CD4-positive, alpha-beta T cell treated with Interleukin-6 at 100 ng/mL for 8 hours (primary cell): ENCODE results near the gene CACNA1D.
"Not testable (repeated sequence)": the region's sequence is repeated elsewhere in the genome, so short reads cannot be mapped to it uniquely, and the experiment has no call there.

Experiments used
- DNase-seq: peaks from one replicate; pipeline ENCODE4 v3.0.0-alpha.2; 2020; ENCODE audit warnings: mixed read lengths, low spot score

CACNA1D gene

DNA sequence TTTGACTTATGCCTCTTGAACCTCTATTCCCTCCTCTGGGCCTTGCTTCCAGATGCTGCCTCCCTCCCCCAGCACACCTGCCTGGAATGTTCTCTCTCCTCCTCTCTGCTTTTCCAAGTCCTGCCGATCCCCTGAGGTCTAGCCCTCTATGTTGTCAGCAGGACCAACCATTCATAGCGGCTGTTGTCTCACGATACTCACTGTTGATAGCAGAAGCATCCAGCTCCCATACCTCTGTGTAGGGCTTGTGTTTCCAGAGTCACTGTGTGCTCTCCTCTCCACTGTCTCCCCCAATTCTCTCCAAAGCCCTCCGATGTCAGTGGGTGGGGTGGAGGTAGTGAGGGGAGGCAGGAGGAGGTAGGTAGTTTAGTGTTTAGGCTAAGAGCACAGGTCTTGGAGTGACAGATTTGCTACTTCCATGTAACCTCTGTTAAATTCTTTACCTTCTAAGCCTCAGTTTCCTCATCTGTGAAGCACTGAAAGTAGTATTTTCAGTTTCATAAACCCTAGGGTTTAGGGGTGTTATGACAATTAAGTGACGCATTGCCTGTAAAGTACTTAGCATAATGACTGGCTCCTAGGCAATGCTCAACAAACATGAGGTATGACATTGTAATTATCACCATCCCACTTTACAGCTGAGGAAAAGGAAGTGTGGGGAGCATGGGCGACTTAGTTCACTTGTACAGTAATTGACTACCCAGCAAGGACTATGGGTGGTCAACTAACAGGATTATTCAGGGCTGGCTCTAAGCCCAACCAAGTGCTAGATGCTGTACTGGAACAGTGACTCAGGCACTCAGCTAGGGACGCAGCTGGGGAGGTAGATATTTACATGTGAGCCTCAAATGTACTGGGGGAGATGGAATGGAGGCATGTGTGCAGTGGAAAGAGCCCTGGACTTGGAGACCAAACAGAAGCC, 122.8 kb downstream of the CACNA1D start:
- no peak for DNase-seq

DNA sequence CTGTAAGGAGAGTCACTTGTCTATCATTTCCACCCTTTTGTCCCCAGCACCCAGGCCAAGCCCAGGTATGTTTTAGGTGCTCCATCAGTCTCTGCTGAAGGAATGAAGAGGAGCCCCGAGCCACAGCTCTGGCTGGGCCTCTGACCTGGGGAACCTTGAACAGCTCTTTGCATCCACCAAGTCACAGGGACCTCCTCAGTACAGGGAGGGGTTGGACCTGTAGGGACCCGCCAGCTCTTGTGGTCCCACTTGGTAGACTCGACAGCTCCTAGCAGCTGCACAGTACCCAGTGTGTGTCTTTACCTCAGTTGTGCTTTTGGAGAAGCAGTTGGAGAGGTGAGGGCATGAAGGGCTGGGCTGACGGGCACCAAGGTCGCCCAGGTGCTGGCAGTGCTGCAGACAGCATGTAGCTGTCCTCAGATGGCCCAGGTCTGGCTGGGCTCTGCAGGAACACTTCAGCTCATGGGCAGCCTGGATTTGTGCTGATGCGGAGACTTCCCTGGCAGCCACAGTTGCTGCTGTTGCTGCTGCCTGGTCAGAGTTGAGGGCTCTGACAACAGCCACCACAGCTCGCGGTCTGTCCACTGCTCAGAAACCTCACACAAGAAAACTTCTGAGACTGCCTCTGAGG, 123.6 kb downstream of the CACNA1D start:
- DNase-seq = no peak

DNA sequence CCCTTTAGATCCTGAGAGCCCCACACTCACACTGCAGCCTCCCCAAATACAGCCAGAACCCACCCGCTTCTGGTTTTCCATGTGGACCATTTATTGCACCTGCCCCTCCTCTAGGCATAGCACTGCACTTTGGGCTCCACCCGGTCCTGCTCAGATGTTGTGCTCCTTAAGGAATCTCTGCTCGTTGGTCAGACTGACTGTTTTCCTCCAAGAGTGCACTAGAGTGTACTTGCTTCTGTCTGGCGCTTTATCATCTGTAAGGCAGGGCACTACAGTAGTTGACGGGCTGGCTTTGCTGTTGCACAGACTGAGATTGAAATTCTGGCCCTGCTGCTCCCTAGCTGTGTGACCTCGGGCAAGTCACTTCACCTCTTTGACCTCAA, 124.1 kb downstream of the CACNA1D start:
- DNase-seq = no peak

DNA sequence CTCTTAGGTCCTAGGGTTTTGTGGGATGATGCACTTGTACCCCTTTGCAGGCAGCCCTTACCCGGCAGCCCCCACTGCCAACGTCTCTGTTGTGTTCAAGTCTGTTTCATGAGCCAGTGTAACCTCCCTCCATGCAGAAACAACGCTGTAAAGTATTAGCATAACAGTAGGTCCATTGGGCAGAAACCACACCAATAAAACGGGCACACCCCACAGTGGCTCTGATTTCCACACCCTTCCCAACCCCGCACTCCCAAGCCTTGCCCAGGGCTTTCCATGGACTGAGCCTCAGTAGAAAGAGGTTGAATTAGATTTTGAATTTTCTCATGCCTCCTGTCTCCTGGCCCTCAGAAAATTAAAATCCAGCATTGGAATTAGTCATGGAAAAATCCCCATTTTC, 124.5 kb downstream of the CACNA1D start:
- no peak for DNase-seq

DNA sequence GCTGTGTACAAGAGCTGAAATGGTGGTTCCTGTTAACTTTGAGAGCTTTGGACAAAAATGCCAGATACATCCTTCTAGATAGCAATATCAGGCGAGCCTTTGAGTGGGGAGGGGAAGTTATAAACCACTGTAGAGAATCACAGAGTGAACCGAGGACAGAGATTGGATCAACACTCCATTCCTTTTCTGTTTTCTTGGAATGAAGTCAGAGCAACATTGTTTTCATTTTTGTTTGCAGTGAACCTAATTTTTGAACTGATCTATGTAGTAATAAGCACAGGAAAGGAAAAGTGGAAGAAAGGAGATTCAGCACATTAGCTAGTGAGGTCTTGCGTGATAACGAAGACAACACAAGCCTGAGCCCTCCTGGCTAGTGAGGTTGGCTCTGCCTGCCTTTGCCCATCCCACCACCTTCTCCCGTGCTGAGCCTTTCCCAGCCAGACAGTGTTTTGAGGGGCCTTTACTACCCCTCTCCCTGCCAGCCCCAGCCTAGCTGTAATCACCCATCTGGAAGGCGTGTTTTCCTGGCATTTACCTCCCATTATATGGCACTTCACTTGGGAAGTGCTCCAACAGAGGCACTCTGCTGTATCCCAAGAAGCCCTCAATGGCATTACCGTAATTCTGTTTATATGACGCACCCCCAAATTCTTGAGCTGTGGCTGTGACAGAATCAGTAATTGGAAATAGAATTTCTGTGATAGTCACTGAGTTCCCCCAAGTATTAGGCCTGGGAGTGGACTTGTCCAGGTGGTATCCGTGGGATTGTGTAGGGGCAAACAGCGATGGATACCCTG, 129.8 kb downstream of the CACNA1D start:
- DNase-seq = no peak

DNA sequence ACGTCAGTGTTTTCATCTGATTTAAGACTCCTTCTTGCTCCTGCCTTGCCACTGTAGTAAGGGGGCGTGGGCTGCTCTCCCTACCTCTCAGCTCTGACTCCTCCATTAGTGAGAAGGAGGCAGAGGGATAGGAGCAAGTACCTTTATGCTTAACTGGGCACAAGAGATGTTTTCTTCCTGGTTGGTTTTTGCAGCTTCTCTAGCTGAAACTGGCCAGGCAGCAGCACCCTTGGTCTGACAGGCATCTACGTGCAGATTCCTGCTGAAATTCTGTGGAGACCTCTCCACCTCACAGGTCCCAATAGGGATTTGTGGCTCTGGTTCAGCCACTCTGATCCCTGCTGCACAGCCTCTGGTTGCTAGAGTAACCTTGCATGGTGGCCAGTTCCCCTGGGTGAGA, 132.5 kb downstream of the CACNA1D start:
- no peak for DNase-seq

DNA sequence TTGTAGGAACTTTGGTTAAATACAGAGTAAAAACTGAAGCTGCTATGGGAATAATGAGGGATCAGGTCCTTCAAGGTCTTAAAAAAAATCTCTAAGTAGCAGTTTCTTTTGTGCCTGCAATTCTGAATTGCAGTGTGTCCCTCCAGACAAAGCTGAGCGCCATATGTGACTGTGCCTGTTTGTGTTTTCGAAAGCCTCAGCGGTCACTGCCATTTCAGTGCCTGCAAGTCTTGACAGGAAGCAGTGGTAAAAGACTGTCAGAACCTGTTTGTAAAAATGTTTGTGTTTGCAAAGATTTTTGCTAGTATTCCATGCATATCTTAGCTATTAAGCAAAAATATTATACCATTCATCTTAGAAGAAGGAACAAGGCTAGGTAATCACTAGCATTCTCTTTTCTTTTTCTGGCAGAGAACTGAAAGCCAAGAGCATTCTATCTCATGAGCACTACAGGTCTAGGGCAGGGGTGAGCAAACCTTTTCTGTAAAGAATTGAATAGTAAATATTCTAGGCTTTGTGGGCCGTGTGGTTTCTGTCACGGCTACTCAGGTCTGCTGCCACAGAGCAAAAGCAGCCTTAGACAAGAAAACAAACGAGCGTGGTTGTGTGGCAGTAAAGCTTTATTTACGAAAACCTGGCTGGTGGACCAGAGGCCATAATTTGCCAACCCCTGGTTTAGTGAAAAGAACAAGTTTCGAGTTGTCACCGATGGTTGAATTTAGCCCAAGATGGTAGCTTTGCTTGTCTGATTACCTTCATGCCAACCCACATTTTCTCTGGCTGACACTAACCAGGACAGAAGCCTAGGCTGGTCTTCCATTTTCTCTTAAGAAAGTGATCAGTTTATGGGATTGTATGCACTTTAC, 134.4 kb downstream of the CACNA1D start:
- DNase-seq = no peak

DNA sequence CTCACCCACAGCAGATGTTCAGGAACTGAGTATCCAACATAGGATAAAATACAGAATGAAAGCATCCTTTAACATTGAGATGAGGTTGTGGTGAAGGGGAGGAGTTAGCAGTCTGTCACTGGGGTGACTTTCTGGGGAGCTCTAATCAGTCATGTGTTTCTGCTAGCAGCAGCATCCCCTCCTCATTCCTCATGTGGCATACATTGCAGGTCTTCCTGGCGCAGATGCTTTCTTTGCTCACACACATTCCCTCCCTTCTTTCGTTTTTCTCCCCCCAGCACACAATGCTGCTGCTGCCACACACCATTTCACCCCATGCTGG, 135.0 kb downstream of the CACNA1D start:
- DNase-seq = no peak

DNA sequence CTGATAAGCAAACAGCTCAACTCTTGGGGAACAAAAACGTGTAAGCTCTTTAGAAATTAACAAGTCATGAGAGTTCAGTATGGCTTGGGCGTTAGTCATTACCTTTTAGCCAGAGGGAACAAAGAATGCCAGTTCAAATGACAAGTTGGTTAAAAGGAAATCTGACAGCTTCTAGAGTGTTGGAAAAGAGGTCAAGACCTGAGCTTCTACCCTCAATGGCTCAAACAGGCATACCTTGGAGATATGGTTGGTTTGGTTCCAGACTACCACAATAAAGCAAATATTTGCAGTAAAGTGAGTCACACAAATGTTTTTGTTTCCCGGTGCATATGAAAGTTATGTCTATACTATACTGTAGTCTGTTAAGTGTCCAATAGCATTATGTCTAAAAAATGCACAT, 136.1 kb downstream of the CACNA1D start:
- no peak for DNase-seq

DNA sequence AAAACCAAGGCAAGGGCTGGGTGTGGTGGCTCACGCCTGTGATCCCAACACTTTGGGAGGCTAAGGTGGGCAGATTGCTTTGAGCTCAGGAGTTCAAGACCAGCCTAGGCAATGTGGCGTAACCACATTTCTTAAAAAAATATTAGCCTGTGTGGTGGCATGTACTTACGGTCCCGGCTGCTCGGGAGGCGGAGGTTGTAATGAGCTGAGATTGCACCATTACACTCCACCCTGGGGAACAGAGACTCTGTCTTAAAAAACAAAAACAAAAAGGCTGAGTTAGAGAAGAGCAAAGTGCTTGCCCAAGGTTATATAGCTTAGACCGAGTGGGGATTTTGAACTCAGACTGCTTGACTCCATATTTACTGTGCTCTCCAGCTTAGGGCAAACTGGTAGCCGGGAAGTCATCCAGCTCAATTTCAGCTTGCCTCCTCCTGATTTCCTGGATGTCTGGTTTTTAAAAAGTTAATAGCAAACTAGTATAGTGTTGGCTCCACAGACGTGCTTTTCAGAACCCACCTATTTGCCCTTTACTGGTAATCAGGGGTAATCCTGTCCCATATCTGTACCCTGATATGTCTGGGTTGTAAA, 138.9 kb downstream of the CACNA1D start:
- no peak for DNase-seq

DNA sequence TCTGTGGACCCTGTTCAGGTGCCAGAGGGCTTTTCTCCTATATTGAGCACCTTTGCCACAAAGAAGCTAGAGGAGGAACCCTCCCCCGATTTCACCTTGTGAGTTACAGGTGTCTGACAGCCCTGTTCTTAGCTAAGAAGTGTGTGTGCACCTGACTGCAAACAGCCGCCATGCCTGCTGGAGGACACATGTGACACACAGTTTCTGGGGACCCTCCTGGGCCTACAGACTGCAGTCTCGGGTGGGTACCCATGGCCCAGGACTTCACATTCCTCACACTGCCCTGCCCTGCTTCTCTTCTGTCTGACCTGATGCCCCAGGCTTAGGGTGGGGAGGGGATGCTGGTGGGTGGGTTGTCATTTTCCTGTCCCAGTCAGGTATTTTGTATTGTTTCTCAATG, 140.6 kb downstream of the CACNA1D start:
- no peak for DNase-seq

DNA sequence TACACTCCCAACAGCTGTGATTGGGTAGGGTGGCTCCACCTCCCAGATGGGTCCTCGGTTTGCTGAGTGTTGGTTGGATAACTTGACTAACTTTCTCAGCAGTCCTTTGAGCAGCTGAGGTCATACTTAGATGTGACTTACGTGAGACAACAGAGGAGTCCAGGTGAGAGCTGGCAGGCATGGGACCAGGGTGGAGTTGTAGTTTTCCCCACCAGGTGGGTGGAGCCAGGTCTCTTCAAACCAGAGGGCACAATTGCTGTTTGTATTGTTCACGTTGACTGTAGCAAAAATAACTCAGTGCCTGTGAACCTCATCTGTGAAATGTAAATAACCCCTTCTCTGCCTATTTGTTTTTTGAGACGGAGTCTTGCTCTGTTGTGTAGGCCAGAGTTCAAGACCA, 144.4 kb downstream of the CACNA1D start:
- DNase-seq = not testable (repeated sequence)

DNA sequence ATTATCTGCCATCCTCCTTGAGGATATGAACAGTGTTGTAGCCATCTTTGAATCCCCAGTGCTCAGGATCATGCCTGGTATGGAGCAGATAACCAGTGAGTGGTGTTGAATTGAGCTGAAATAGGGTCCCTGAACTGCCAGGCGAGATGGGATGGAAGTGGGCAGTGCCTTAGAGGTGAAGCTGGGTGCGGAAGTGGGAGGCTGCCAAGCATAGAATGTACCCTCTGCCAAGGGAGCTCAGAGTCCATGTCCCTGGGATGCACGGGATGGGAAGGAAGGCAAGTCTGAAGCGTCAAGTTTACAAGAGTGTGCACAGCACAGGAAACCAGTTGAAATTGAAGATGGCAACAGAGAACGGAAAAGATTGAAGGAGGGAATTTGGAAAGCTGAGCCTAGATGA, 147.0 kb downstream of the CACNA1D start:
- DNase-seq = no peak

DNA sequence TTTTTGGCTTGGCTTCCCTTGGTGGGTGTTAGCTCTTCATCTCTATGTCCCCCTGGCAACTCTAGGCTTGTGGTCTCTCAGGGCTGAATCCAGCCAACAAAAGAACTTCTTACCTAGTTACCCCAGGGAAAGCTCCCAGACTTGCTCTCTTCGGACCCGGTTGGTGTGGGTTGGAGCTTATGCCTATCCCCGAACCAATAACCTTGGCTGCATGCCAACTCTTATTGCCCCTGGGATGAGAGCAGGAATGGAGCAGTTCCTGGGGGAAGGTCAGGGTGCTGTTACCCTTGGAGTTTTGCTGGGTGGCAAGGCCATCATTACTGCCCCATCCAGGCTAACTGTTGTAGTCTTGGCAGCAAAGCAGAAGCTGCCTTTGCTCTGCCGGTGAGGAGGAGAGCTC, 147.8 kb downstream of the CACNA1D start:
- DNase-seq = no peak

DNA sequence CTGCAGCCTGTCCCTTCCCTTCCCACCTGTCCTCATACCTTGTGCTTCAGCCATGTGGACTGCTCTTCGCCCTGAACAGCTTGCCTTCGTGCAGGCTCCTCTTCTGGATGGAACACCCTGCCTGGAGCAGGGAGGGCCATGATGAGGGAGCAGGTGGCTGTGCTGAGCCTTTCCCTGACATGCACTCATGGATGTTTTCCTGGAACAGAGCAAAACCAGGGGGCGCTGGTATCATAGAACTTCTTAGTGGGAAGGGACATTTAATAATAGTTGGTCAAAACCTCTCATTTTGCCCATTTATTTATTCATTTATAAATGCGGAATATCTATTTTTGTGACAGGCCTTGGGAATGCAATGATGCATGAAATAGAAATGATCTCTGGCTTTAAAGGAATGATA, 149.3 kb downstream of the CACNA1D start:
- DNase-seq = no peak

DNA sequence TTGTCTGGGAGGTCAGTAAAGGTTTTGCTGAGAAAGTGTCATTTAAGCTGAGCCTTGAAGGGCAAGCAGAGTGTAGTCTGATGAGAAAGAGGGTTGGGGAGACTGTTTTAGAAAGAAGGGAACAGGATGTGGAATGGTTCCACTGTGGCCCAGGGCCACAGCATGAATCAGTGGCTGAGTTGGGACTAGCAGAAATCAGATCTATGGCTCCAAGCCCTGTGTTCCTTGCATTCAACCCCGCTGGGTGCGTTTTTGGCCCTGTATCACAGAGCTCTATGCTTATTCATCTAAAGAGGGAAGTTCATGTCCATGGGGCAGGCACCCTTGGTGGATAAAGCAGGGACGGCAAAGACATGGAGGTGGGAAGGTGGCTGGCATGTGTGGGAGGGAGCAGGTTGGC, 151.3 kb downstream of the CACNA1D start:
- DNase-seq = no peak

DNA sequence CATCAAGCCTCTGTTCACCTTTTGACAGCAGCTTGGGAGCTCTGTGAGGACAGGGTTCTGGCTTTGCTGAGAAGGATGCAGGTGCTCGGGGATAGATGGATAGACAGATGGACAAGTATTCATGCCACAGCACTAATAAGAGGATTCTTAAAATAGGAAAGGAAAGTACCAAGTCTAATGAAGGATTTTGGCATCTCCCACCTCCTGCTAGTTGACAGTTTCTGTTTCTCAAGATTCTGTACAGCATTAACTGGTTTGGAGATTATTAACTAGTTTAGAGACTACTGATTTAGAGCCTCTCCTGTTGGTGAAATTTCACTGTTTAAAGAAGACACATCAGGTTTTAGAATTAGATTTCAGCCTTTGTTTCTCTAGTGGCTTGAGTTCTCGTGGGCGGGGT, 152.3 kb downstream of the CACNA1D start:
- no peak for DNase-seq

DNA sequence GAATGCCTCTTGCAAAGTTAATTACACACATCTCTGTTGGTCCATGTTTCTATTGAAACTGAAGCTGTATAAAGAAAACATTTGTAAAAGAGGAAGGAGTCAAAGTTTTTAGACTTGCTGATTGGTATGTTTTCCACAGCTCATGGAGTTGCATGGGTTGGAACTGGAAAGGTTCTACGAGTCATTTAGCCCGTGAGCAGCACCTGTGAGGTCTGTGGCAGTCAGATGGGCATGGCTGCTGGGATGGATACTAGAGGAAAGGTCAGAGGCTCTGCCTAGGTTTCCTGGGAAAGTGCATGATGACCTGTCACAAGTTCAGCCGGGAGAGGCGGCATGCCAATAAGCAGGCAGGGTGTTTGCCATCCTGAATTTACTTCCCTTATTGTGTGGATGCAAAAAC, 155.4 kb downstream of the CACNA1D start:
- DNase-seq = no peak

DNA sequence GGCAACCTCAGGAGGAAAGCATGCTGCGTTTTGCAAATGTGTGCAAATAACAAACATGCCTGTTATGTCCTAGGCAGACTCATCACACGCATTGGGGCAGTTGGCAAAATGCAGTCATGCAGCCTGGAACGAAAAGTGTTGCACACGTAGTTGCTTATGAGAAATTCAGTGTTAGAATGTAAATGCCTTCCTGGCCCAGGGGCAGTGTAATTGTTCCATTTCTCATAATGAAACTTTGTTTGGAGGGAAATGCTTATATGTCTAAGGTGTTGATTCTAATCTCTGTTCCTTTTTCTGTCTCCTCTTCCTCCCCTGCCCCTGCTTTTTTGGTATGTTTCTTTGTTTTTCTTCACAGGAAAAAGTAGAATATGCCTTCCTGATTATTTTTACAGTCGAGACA, 156.0 kb downstream of the CACNA1D start:
- no peak for DNase-seq

DNA sequence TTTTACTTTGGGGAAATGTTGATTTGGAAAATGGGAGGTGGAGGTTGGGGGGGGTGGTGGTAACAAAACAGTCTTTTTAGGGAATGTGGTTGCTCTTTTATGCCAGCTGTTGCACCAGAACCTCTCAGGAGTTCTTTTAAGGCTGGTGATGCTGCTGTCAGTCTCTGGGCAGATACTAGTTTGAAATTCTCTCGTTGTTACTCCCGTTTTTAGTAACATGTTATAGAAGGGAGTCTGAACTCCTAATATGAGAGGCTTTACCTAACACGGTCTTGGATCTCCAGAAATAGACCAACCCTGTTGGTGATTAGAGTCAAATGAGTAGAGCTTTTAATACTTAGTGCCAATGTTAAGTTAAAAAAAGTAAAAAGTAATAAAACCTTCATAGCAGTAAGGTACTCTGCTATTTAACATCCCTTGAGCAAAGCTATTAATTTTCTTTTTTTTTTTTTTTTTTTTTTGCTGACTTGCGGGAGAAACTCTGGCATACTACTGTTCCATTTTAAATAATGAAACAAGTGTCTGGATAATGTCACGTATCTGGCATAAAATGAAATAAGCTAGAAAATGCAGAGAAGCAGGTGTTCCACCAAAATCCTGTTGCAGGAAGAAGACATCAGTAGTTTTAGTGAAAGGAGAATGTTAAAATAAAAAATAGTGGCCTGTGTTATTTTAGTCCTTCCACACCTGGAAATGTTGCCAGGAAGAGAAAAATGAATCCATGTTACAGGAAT, 156.7 kb downstream of the CACNA1D start:
- DNase-seq = no peak

DNA sequence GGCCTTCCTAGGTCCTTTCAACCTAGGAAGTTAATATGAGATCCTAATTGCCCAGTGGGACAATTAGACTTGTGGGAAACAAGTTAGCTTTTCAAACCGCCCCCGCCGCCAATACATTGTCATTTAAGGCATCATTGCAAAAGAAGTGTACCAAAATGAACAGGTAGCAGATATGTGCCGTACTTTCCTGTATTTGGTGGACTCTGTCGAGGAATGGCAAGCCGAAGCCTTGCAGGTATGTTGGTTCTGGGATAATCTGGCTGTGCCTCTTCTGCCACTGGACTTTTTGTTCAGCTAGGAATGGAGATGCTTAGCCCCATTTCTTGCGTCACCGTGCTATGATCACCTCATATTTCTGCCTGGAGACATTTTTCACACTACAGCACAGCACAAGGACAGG, 157.5 kb downstream of the CACNA1D start:
- DNase-seq = no peak
